Stomach smooth muscle (tissue), 2 donors: ENCODE measurements around the gene AOC1.
A peak's percentile ranks its signal among the peaks of the same experiment; 100 is the strongest.

Experiments used
- H3K27ac ChIP-seq: one replicate; pipeline ENCODE4 v1.7.0; 2013; ENCODE audit warnings: mild to moderate bottlenecking, low read length, inconsistent platforms
- H3K27me3 ChIP-seq, 2 donors: one replicate each; pipeline ENCODE4 v1.7.0; 2013; ENCODE audit warnings: low read length in 2 of 2; ENCODE audit not compliant: insufficient read depth in 2 of 2, control insufficient read depth in 1 of 2
- H3K36me3 ChIP-seq, 2 donors: one replicate each; pipeline ENCODE4 v1.7.0; 2013; ENCODE audit warnings: low read length in 2 of 2; ENCODE audit not compliant: control insufficient read depth in 2 of 2, insufficient read depth in 2 of 2
- H3K4me1 ChIP-seq: one replicate; pipeline ENCODE4 v1.7.0; 2013; ENCODE audit warnings: low read length; ENCODE audit not compliant: control insufficient read depth, insufficient read depth
- H3K4me3 ChIP-seq, 2 donors: one replicate each; pipeline ENCODE4 v1.7.0; 2013; ENCODE audit warnings: low read length in 2 of 2
- H3K9ac ChIP-seq, 2 donors: one replicate each; pipeline ENCODE4 v1.7.0; 2013; ENCODE audit warnings: low read length in 2 of 2, mild to moderate bottlenecking in 1 of 2
- H3K9me3 ChIP-seq, 2 donors: one replicate each; pipeline ENCODE4 v1.7.0; 2013; ENCODE audit warnings: low read length in 2 of 2; ENCODE audit not compliant: control insufficient read depth in 2 of 2
- donor health status: healthy.
- donor health status: Pancreatic carcinoma.

The AOC1 gene

DNA sequence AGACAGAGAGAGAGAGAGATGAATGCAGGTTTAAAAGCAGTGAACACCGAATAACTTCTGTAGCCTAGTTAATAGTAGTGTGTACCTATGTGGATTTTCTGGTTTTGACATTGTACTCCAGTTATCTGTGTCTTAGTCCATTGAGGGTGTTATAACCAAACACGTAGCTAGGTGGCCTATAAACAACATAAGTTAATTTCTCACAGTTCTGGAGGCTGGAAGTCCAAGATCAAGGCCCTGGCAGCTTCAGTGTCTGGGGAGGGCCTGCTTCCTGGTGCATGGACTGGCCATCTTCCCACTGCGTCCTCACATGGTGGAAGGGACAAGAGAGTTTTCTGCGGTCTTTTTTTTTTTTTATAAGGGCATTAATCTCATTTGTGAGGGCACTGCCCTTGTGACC is 23.5 kb downstream of the AOC1 start:
- Histone ChIP-seq H3K27ac (no peak overlapping the region), H3K36me3 (no peaks in the 10 kb centered on the region), H3K9me3 (no peaks in the 10 kb centered on the region), H3K9ac (no peak overlapping the region), H3K4me3 (no peak overlapping the region), H3K4me1 (peaks cover 3% of the 10 kb centered on the region), H3K27me3 (no peaks in the 10 kb centered on the region)

DNA sequence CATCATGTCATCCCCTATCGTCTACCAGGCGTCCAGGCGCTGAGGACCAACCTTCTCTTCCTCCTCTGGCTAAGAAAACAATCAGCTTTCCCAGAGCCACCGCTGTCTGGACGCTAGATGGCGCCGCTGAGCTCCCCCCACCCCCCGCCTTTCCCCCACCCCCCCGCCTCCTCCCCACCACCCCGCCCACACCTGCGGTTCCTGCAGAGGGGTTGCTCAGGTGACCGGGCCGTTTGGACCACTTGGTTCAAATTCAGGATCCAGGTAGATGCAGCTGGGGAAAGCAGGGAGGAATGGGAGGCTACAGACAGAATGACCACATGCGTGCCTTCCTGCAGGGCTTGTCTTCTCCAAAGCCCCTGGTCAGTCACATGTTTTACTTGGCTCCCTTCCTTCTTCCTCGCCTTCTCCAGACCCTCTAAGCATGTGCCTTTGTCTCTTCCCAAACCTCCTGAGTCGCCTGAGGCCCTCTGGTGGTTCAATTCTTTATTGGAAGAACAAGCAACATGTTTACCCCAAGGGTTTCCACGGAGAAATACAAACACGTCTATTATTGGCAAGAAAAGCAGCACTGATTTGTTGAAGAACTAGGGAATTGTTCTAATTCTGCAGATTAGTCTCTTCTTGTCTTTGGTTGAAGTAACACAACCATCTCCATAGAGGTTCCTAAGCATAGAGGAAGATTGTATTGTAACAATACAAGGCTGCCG is 24.7 kb downstream of the AOC1 start:
- Histone ChIP-seq H3K27ac (no peak overlapping the region), H3K9ac (no peak overlapping the region)

DNA sequence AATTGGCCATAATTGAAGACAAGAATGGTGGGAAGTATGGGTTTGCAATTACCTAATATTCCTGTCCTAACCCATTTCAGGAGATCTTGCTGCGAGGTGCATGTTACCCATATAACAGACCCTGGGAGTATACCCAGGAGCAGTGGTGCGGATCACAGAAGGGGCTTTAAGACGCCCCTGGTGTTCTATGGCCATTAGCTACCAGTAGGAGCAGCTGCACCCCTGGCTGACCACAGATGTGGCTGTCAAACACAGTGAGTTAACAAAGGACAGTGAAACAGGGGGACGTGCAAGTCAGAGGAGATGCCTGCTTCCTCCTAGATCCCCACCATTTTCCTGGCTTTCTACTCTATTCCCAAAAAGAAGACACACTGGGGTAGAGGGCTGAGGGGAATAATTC is 25.2 kb downstream of the AOC1 start:
- Histone ChIP-seq H3K27me3 (no peaks in the 10 kb centered on the region), H3K36me3 (no peaks in the 10 kb centered on the region), H3K9ac (no peak overlapping the region), H3K4me3 (no peak overlapping the region), H3K27ac (no peak overlapping the region), H3K9me3 (no peaks in the 10 kb centered on the region), H3K4me1 (peaks cover 3% of the 10 kb centered on the region)

More for the DNA sequence above, 24.7 kb downstream of the AOC1 start:
- Histone ChIP-seq H3K9me3 (no peaks in the 10 kb centered on the region), H3K4me3 (no peak overlapping the region), H3K27me3 (no peaks in the 10 kb centered on the region), H3K4me1 (peaks cover 3% of the 10 kb centered on the region), H3K36me3 (no peaks in the 10 kb centered on the region)

DNA sequence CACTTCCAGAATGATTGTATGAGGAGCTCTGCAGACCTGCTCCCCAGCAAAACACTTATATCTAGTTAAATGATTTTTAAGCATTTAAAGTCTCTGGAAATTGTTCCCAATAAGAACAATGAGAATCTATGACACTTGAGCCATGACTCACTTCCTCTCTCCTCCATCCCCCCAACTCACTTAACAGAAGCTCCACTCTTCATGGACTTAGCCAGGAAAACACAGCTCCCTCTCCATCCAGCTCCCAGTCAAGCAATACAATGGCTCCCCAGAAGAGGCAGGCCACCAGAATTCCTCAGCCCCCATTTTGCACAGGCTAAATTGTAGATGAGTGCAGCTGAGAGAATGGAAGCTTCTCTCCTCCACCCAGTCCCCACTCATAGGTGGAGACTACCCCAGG is 27.0 kb downstream of the AOC1 start:
- Histone ChIP-seq H3K36me3 (no peaks in the 10 kb centered on the region), H3K9me3 (no peaks in the 10 kb centered on the region)

DNA sequence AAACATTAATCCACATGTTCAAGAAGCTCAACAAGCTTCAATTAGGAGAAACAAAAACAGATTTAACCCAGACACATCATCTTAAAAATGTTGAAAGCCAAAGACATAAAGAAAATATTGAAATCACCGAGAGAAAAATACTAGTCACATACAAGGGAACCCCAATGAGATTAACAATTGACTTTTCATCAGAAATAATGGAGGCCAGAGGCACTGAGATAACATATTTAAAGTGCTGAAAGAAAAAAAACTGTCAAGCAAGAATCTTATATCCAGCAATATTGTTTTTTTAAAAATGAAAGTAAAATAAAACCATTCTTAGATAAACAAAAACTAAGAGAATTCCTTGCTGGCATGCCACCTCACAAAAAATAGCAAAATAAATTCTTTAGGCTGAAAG is 28.9 kb downstream of the AOC1 start:
- no peaks in the 10 kb centered on the region for H3K36me3 ChIP-seq
- H3K9me3 ChIP-seq: no peaks in the 10 kb centered on the region
- no peaks in the 10 kb centered on the region for H3K27me3 ChIP-seq
- H3K4me1 ChIP-seq: peaks cover 3% of the 10 kb centered on the region
- H3K9ac ChIP-seq: no peak overlapping the region
- H3K27ac ChIP-seq: no peak overlapping the region
- no peak overlapping the region for H3K4me3 ChIP-seq

More for the DNA sequence above, 27.0 kb downstream of the AOC1 start:
- no peak overlapping the region for H3K9ac ChIP-seq
- no peak overlapping the region for H3K27ac ChIP-seq
- no peaks in the 10 kb centered on the region for H3K27me3 ChIP-seq
- peaks cover 3% of the 10 kb centered on the region for H3K4me1 ChIP-seq
- no peak overlapping the region for H3K4me3 ChIP-seq

DNA sequence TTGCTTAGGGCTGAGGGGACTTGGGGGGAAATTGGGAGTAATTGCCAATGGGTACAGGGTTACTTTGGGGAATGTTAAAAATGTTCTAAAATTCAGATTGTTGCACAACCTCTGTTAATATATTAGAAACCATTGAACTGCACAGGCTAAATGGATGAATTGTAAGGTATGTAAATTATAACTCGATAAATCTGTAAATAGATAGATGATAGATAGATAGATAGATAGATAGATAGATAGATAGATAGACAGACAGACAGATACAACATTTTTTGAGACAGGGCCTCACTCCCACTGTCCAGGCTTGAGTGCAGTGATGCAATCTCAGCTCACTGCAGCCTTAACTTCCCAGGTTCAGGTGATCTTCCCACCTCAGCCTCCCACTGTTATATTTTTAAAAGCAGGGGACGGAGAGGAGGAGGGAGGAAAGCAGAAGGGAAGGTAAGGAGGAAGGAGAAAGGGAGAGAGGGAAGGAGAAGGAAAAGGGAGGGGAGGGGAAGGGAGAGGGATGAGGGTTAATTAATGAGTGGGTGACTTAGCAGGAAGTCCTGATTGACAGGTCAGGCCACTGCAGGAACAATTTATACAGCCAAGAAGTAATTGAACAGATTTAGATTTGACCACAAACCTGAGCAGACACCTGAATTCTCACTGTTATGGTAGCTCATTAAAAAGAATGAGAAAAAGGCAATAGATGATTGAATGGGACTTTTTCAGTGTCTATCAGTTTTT is 38.7 kb downstream of the AOC1 start:
- no peak overlapping the region for H3K27ac ChIP-seq
- H3K9me3 ChIP-seq: no peaks in the 10 kb centered on the region
- no peaks in the 10 kb centered on the region for H3K4me1 ChIP-seq
- no peak overlapping the region for H3K4me3 ChIP-seq
- H3K27me3 ChIP-seq: peaks cover 0 to 3% of the 10 kb centered on the region in 2 donors
- H3K36me3 ChIP-seq: no peaks in the 10 kb centered on the region
- H3K9ac ChIP-seq: no peak overlapping the region

DNA sequence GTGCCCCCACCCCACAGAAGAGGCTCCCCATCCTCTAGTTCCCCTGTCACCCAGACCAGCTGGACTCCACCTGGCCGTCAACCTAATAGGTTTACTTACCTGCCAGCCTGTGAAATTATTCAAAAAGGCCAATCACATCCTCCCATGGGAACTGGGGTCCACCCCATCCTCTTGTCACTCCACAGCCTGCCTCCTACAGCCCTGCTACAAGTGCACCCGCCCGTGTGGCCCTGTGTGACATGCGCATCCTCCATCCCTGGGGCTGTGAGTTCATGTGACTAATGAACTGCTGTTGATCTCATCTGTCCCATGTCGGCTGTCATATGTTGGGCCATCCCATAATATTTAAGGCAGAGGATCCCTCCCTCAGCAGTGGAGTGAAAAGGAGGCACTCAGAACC is 39.4 kb downstream of the AOC1 start:
- Histone ChIP-seq H3K4me1 (no peaks in the 10 kb centered on the region), H3K9me3 (no peaks in the 10 kb centered on the region), H3K27ac (no peak overlapping the region), H3K27me3 (peaks cover 0 to 7% of the 10 kb centered on the region in 2 donors), H3K4me3 (no peak overlapping the region), H3K9ac (no peak overlapping the region), H3K36me3 (no peaks in the 10 kb centered on the region)

DNA sequence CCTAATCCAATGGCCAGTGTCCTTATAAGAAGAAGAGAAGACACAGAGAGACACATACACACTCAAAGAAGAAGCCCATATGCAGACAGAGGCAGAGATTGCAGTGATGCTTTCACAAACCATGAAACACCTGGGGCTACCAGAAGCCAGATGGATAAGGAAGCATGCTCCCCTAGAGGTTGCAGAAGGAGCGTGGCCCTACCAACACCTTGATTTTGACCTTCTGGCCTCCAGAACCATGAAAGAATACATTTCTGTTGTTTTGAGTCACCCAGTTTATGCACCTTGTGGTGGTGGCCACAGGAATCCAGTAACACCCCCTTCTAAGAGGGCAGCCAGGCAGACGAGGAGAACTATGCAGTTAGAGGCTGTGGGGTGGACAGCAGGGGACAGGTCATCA is 43.5 kb downstream of the AOC1 start:
- H3K27me3 ChIP-seq: peaks cover 0 to 11% of the 10 kb centered on the region in 2 donors
- no peak overlapping the region for H3K9ac ChIP-seq
- H3K4me3 ChIP-seq: no peak overlapping the region
- H3K36me3 ChIP-seq: no peaks in the 10 kb centered on the region
- H3K9me3 ChIP-seq: no peaks in the 10 kb centered on the region
- peaks cover 13% of the 10 kb centered on the region for H3K4me1 ChIP-seq
- H3K27ac ChIP-seq: no peak overlapping the region

DNA sequence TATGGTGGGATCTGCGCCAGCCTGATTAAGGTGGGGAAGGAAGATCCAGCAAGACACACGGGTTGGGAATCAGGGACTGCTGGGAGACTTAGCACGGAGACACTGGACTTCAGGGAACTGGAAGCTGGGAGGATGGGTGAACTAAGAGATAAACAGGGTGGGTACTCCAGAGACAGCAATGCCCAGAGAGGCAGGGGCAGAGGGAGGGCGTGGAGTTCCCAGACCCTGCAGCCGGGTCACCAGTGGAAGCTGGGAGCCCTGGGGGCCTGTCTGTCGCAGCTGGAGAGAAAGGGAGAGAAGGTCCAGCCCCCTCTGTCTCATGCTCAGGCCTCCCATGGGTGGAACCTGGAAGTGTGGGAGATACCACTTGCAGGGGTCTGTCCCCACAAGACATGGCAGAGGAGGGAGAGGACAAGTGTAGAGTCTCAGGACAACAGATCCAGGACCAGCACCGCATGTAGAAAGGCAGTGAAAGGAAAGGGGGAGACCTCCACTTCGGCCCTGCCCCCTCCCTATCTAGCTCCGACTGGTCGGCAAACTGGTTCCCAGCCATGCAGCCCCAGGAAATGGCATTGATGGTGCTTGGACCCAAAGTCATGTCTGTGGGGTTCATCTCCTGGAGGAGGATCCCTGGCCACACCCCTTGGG is 44.4 kb downstream of the AOC1 start:
- H3K27ac ChIP-seq: no peak overlapping the region
- peaks cover 21% of the 10 kb centered on the region for H3K4me1 ChIP-seq
- no peaks in the 10 kb centered on the region for H3K36me3 ChIP-seq
- H3K4me3 ChIP-seq: no peak overlapping the region
- H3K9ac ChIP-seq: no peak overlapping the region
- no peaks in the 10 kb centered on the region for H3K9me3 ChIP-seq
- peaks cover 0 to 11% of the 10 kb centered on the region in 2 donors for H3K27me3 ChIP-seq

DNA sequence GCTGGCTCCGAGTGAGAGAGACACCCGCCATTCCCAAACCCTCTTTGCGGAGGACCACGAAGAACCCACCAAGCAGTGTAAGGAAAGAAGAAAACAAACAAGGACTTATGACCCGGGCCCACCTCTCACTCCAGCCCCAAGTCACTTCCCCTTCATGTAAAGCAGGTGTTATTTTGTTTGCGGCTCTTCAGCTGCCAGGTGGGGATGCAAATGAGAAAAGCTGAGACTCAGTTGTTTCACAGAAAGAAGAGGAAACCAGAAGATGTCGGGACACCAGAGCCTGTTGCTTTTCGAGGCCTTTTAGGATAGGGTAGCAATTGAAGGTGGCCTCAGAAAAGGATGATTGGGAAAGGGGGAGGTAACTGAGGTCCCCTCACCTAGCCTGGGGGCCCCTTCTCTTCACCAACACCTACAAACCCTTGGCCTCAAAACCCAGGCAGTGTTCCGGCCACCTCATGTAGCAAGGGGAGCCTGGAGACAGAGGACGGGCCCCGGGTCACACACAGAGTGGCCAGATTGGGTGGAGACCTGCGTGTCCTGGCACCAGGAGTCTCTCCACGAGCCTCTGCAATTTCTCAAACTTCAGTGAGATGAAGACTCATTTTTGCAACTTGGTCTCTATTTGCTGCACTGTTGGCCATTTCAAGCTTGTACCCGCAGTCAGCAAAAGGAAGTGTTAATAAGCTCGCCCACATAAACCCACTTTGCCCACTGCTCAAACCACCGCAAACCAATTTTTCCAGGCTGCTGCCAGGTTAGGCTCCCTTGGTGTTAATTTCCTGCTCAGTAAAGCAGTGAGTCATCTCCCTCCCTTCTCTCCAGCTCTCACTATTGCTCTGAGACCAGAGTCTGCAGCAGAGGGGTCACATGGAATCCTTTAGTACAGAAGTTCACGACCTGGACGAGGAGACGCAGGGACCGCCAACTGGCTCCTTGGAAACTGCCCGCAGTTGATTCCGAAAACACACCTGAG is 45.5 kb downstream of the AOC1 start:
- Histone ChIP-seq H3K9me3 (no peaks in the 10 kb centered on the region), H3K36me3 (no peaks in the 10 kb centered on the region), H3K4me1 (peaks cover 28% of the 10 kb centered on the region), H3K27me3 (peaks cover 0 to 11% of the 10 kb centered on the region in 2 donors), H3K4me3 (peak overlapping the region in 1 of 2 donors; percentile 3), H3K27ac (no peak overlapping the region), H3K9ac (no peak overlapping the region)
